CD4-positive, alpha-beta memory T cell (primary cell): ENCODE measurements around the gene PRKCSH. TPM values are rescaled to one million over a fixed set of nuclear protein-coding genes. Genes with fewer than 3 reads are reported as not detected.

ENCODE experiments used
- CTCF ChIA-PET: fragments of 350-600 bp; sonication (Branson Sonifier 250); formaldehyde crosslinking; loops from one replicate; lab custom pipeline; 2021; ENCODE audit warnings: inconsistent platforms; ENCODE audit not compliant: partially characterized antibody; lab: Charles Lee
- POLR2A ChIA-PET: fragments of 350-600 bp; sonication (Branson Sonifier 250); formaldehyde crosslinking; loops from one replicate; lab custom pipeline; 2021; ENCODE audit not compliant: partially characterized antibody; lab: Charles Lee
- DNase-seq, 5 donors: peaks; one replicate each; pipeline versions ENCODE4 v3.0.0 to v3.0.0-alpha.2; 2020 to 2022; ENCODE audit warnings: mixed read lengths in 1 of 5
- H3K27ac ChIP-seq: one replicate; pipeline ENCODE4 v1.7.0; 2013; ENCODE audit warnings: low read depth, low read length
- H3K27me3 ChIP-seq: 2 replicates; pipeline ENCODE4 v1.7.0; 2013; ENCODE audit warnings: mild to moderate bottlenecking, low read length, moderate library complexity; ENCODE audit not compliant: insufficient read depth
- H3K36me3 ChIP-seq: 2 replicates; pipeline ENCODE4 v1.7.0; 2013; ENCODE audit warnings: mild to moderate bottlenecking, low read length, moderate library complexity; ENCODE audit not compliant: insufficient read depth
- H3K4me1 ChIP-seq: 2 replicates; pipeline ENCODE4 v1.7.0; 2013; ENCODE audit warnings: mild to moderate bottlenecking, low read length, moderate library complexity; ENCODE audit not compliant: insufficient read depth
- H3K4me3 ChIP-seq, 2 donors: one replicate each; pipeline ENCODE4 v1.7.0; 2013; ENCODE audit warnings: low read length in 2 of 2, mild to moderate bottlenecking in 1 of 2
- H3K9me3 ChIP-seq, 2 donors: one replicate each; pipeline ENCODE4 v1.7.0; 2013; ENCODE audit warnings: low read length in 2 of 2, control low read depth in 1 of 2; ENCODE audit not compliant: control insufficient read depth in 1 of 2
- H3K27ac Mint-ChIP-seq, 7 donors: one replicate each; pipeline ENCODE4 v1.8.0; 2020 to 2021; ENCODE audit warnings: mixed read lengths in 7 of 7, mild to moderate bottlenecking in 6 of 7, inconsistent platforms in 3 of 7, moderate library complexity in 3 of 7
- H3K27me3 Mint-ChIP-seq, 2 donors: one replicate each; pipeline ENCODE4 v1.8.0; 2020 to 2021; ENCODE audit warnings: mixed read lengths in 2 of 2
- H3K36me3 Mint-ChIP-seq, 2 donors: one replicate each; pipeline ENCODE4 v1.8.0; 2020 to 2021; ENCODE audit warnings: mixed read lengths in 2 of 2, inconsistent platforms in 1 of 2, mild to moderate bottlenecking in 1 of 2
- H3K4me1 Mint-ChIP-seq, 4 donors: one replicate each; pipeline ENCODE4 v1.8.0; 2020 to 2021; ENCODE audit warnings: mixed read lengths in 4 of 4, mild to moderate bottlenecking in 1 of 4
- H3K4me3 Mint-ChIP-seq, 8 donors: one replicate each; pipeline ENCODE4 v1.8.0; 2020 to 2021; ENCODE audit warnings: mixed read lengths in 8 of 8, mild to moderate bottlenecking in 7 of 8, moderate library complexity in 6 of 8, inconsistent platforms in 3 of 8
- H3K9me3 Mint-ChIP-seq, 8 donors: one replicate each; pipeline ENCODE4 v1.8.0; 2020 to 2021; ENCODE audit warnings: mixed read lengths in 8 of 8, mild to moderate bottlenecking in 5 of 8, inconsistent platforms in 3 of 8, moderate library complexity in 1 of 8
- intact Hi-C: fragments of 100-400 bp; cut with micrococcal nuclease; formaldehyde crosslinking; loops from one replicate; pipeline ENCODE4 v1.15.1; 2023
- microRNA-seq: library from miRNA; unstranded; fragments of <30 nt; microRNA quantifications from one replicate; pipeline ENCODE4 v1.2.0, GENCODE V29; 2021; ENCODE audit warnings: borderline replicate concordance, borderline number of aligned reads, borderline microRNAs expressed, mixed read lengths
- polyA plus RNA-seq, 2 donors: library from polyadenylated mRNA; unstranded; fragments of 300-500 nt; fragmentation: Illumina TruSeq; gene quantifications; one replicate each; pipeline ENCODE4 v1.2.3, GENCODE V29; 2021
- total RNA-seq, 2 experiments: library from RNA; stranded (reverse); gene quantifications; one replicate each; pipeline ENCODE4 v1.2.3, GENCODE V29; 2021

Gene PRKCSH
- total and polyA plus RNA-seq, 4 experiments from 2014 or later: 14.0 to 300 (median 182) TPM

- Histone ChIP-seq H3K4me3 (no peak overlapping the region), H3K9me3 (no peaks in the 10 kb centered on the region), H3K27ac (no peak overlapping the region), H3K27me3 (no peaks in the 10 kb centered on the region), H3K4me1 (peaks cover 7% of the 10 kb centered on the region), H3K36me3 (peaks cover 3% of the 10 kb centered on the region)
- Mint-ChIP-seq H3K27me3 (no peaks in the 10 kb centered on the region), H3K36me3 (peaks cover 10 to 26% of the 10 kb centered on the region in 2 donors), H3K9me3 (no peaks in the 10 kb centered on the region), H3K4me3 (no peak overlapping the region), H3K27ac (peak overlapping the region in 2 of 7 donors; percentile 22 to 55), H3K4me1 (peaks cover 15 to 16% (median 16%) of the 10 kb centered on the region in 4 donors)
- POLR2A ChIA-PET: interaction anchor here (0.6 kb wide), 1 partner anchor 123 kb away, joined by 3 read pairs; no protein-coding TSS in a partner anchor
- intact Hi-C loops: no loop called here
- DNase-seq: no peak
- CTCF ChIA-PET: interaction anchor here (0.7 kb wide), 1 partner anchor 43 kb away, joined by 3 read pairs; no protein-coding TSS in a partner anchor
These were observed 64.5 kb downstream of the PRKCSH start for GRCh38 chr19:11499890-11500420.

Small RNA genes within 50 kb of the gene (microRNA-seq; reads per million reads assigned to microRNA genes)
- not detected for gene MIR7974

Other genes starting within 250 kb of the PRKCSH start
- gene KANK2, start 238.1 kb upstream of the PRKCSH start, total RNA-seq: under 1 TPM; 0.39 to 0.52 TPM
- gene KANK2, start 238.1 kb upstream of the PRKCSH start, polyA plus RNA-seq: under 1 TPM in 1 of 2 donors, not detected in 1; 0.17 TPM
- gene ANGPTL8, start 196.0 kb upstream of the PRKCSH start, total RNA-seq: not detected
- gene ANGPTL8, start 196.0 kb upstream of the PRKCSH start, polyA plus RNA-seq: not detected
- under 1 TPM; 0.30 to 0.64 TPM for gene DOCK6, start 173.1 kb upstream of the PRKCSH start, total RNA-seq
- not detected for gene DOCK6, start 173.1 kb upstream of the PRKCSH start, polyA plus RNA-seq
- gene TSPAN16, start 139.5 kb upstream of the PRKCSH start, total RNA-seq: not detected
- gene TSPAN16, start 139.5 kb upstream of the PRKCSH start, polyA plus RNA-seq: not detected
- gene RAB3D, start 96.0 kb upstream of the PRKCSH start, total RNA-seq: 1 to 10 TPM; 6.0 to 8.6 TPM
- gene RAB3D, start 96.0 kb upstream of the PRKCSH start, polyA plus RNA-seq: 1 to 10 TPM; 1.9 to 2.5 TPM
- 10 to 100 TPM; 26.1 to 28.5 TPM for gene TMEM205, start 89.4 kb upstream of the PRKCSH start, total RNA-seq
- 10 to 100 TPM; 56.1 to 86.3 TPM for gene TMEM205, start 89.4 kb upstream of the PRKCSH start, polyA plus RNA-seq
- 10 to 100 TPM; 90.7 to 91.8 TPM for gene CCDC159, start 89.1 kb upstream of the PRKCSH start, total RNA-seq
- 10 to 100 TPM in 1 of 2 donors, 1 to 10 TPM in 1; 9.2 to 16.8 TPM for gene CCDC159, start 89.1 kb upstream of the PRKCSH start, polyA plus RNA-seq
- gene PLPPR2, start 80.2 kb upstream of the PRKCSH start, total RNA-seq: 10 to 100 TPM; 10.9 to 12.2 TPM
- 1 to 10 TPM in 1 of 2 donors, under 1 TPM in 1; 0.16 to 1.1 TPM for gene PLPPR2, start 80.2 kb upstream of the PRKCSH start, polyA plus RNA-seq
- gene SWSAP1, start 61.0 kb upstream of the PRKCSH start, total RNA-seq: 1 to 10 TPM; 4.0 to 4.8 TPM
- gene SWSAP1, start 61.0 kb upstream of the PRKCSH start, polyA plus RNA-seq: 1 to 10 TPM; 6.4 to 6.5 TPM
- gene EPOR, start 51.3 kb upstream of the PRKCSH start, total RNA-seq: 1 to 10 TPM; 8.4 to 8.8 TPM
- gene EPOR, start 51.3 kb upstream of the PRKCSH start, polyA plus RNA-seq: 10 to 100 TPM in 1 of 2 donors, 1 to 10 TPM in 1; 6.3 to 12.1 TPM
- not detected for gene RGL3, start 16.3 kb upstream of the PRKCSH start, total RNA-seq
- not detected for gene RGL3, start 16.3 kb upstream of the PRKCSH start, polyA plus RNA-seq
- gene ODAD3, start 514 bp upstream of the PRKCSH start, total RNA-seq: not detected
- gene ODAD3, start 514 bp upstream of the PRKCSH start, polyA plus RNA-seq: not detected
- not detected for gene ELAVL3, start 45.4 kb downstream of the PRKCSH start, total RNA-seq
- not detected for gene ELAVL3, start 45.4 kb downstream of the PRKCSH start, polyA plus RNA-seq
- gene ZNF653, start 70.2 kb downstream of the PRKCSH start, total RNA-seq: 10 to 100 TPM; 24.1 to 24.7 TPM
- 1 to 10 TPM; 2.0 to 2.9 TPM for gene ZNF653, start 70.2 kb downstream of the PRKCSH start, polyA plus RNA-seq
- gene ECSIT, start 93.5 kb downstream of the PRKCSH start, total RNA-seq: 10 to 100 TPM; 39.5 to 46.2 TPM
- 10 to 100 TPM; 27.3 to 35.0 TPM for gene ECSIT, start 93.5 kb downstream of the PRKCSH start, polyA plus RNA-seq
- not detected for gene CNN1, start 103.2 kb downstream of the PRKCSH start, total RNA-seq
- not detected for gene CNN1, start 103.2 kb downstream of the PRKCSH start, polyA plus RNA-seq
- 10 to 100 TPM; 46.0 to 48.5 TPM for gene ELOF1, start 123.6 kb downstream of the PRKCSH start, total RNA-seq
- gene ELOF1, start 123.6 kb downstream of the PRKCSH start, polyA plus RNA-seq: 10 to 100 TPM; 93.1 to 96.1 TPM
- gene ACP5, start 142.0 kb downstream of the PRKCSH start, total RNA-seq: 10 to 100 TPM; 26.8 to 30.3 TPM
- gene ACP5, start 142.0 kb downstream of the PRKCSH start, polyA plus RNA-seq: 10 to 100 TPM; 16.9 to 23.8 TPM
- 10 to 100 TPM; 11.5 to 12.6 TPM for gene ZNF627, start 161.8 kb downstream of the PRKCSH start, total RNA-seq
- 10 to 100 TPM in 1 of 2 donors, 1 to 10 TPM in 1; 6.8 to 10.3 TPM for gene ZNF627, start 161.8 kb downstream of the PRKCSH start, polyA plus RNA-seq